Smooth muscle cell (in vitro differentiated cells): Measurements from ENCODE around the gene ELF1. TPM values are rescaled to one million over a fixed set of nuclear protein-coding genes. Genes with fewer than 3 reads are reported as not detected.
A peak's percentile ranks its signal among the peaks of the same experiment; 100 is the strongest.

ENCODE experiments used
- DNase-seq: peaks from one replicate; lab custom pipeline; 2025; ENCODE audit not compliant: unreplicated experiment; lab: John Stamatoyannopoulos, UW
- H2AFZ ChIP-seq: fragments of 200-600 bp; sonication (generic); 2 replicates; pipeline ENCODE4 v1.6.0; 2016; ENCODE audit warnings: antibody characterized with exemption, low read depth, mild to moderate bottlenecking
- H3F3A ChIP-seq: fragments of 200-600 bp; sonication (generic); 2 replicates; pipeline ENCODE4 v1.6.0; 2017; ENCODE audit warnings: antibody characterized with exemption, low read depth
- H3K27ac ChIP-seq: fragments of 200-600 bp; sonication (generic); 2 replicates; pipeline ENCODE4 v1.5.1; 2016; ENCODE audit warnings: low read depth, mild to moderate bottlenecking
- H3K27me3 ChIP-seq: fragments of 200-600 bp; sonication (generic); 2 replicates; pipeline ENCODE4 v1.6.1; 2016; ENCODE audit warnings: low read depth, mild to moderate bottlenecking
- H3K36me3 ChIP-seq: fragments of 200-600 bp; sonication (generic); 2 replicates; pipeline ENCODE4 v1.5.1; 2016; ENCODE audit warnings: low read depth
- H3K4me1 ChIP-seq: fragments of 200-600 bp; sonication (generic); 2 replicates; pipeline ENCODE4 v1.5.1; 2016; ENCODE audit warnings: low read depth
- H3K4me2 ChIP-seq: fragments of 200-600 bp; sonication (generic); 2 replicates; pipeline ENCODE4 v1.6.0; 2016; ENCODE audit warnings: mild to moderate bottlenecking
- H3K4me3 ChIP-seq: fragments of 200-600 bp; sonication (generic); 2 replicates; pipeline ENCODE4 v1.5.1; 2016; ENCODE audit warnings: mild to moderate bottlenecking
- H3K79me2 ChIP-seq: fragments of 200-600 bp; sonication (generic); 2 replicates; pipeline ENCODE4 v1.6.0; 2016; ENCODE audit warnings: low read depth, mild to moderate bottlenecking
- H3K9ac ChIP-seq: fragments of 200-600 bp; sonication (generic); 2 replicates; pipeline ENCODE4 v1.6.0; 2016; ENCODE audit warnings: low read depth
- H3K9me3 ChIP-seq: fragments of 200-600 bp; sonication (generic); replicated peaks from 2 replicates; pipeline ENCODE4 v1.5.1; 2016; ENCODE audit warnings: low read depth
- H4K20me1 ChIP-seq: fragments of 200-600 bp; sonication (generic); 2 replicates; pipeline ENCODE4 v1.6.0; 2016; ENCODE audit warnings: low read depth
- WGBS: methylation state at CpG from one replicate; pipeline ENCODE4 v1.1.7; 2016; ENCODE audit warnings: low lambda C conversion rate; 5-methylcytosine and 5-hydroxymethylcytosine counted together
- polyA plus RNA-seq: library from polyadenylated mRNA; unstranded; fragments of >200 nt; fragmentation: Nextera tagmentation; extraction: Ambion mirVana; gene quantifications from 2 replicates; pipeline ENCODE4 v1.2.1, GENCODE V29; 2016
- total RNA-seq: library from RNA; depleted of rRNA; stranded (reverse); fragments of >200 nt; gene quantifications from 2 replicates; pipeline ENCODE4 v1.2.3, GENCODE V29; 2014
- TF ChIP-seq, protein P1 (sequence below): fragments of 200-600 bp; sonication (generic); IDR thresholded peaks from 2 replicates; pipeline ENCODE4 v1.5.1; 2017; ENCODE audit warnings: borderline replicate concordance, mild to moderate bottlenecking, antibody characterized with exemption; ENCODE audit not compliant: insufficient read depth, poor library complexity, severe bottlenecking

ELF1 gene
- total and polyA plus RNA-seq, 2 experiments from 2014 or later = 21.2 to 53.1 TPM

DNA sequence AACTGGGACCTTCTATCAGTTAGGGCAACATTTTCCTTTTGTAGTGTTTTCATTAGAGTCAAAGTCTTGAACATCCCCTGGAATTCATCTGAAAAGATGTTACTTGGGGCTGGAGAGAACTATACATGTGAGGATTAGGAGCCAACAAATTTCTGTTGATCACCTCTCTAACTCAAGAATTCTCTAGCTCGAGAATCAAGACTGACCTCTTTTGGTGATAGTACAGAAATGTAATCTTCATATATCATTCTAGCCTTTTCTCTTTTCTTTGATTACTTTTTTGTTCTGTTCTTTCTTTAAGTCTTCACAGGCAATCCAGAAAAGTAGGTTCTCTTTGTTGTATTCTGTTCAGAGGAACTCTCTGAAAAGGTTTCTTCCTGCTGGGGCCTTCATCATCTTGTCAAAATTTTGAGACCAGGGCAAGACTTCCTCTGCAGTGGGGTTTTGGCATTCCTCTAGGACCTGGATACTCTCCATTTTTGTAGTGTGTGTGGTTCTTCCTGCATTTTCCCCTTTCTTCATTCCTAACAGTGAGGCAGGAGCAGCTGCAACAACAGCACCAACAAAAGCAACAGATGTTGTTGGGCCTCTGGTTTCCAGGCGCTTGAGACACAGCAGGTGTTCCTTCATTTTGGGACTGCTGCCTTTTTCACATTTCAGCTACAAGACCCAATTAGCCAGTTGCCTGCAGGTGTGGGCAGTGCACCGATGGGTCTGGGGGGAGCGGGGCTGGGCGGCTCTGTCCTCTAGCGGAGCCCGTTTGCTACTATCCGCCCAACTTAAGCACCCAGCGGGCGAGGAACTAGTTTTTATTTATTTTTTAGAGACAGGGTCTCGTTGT is 26.2 kb downstream of the ELF1 start:
- TF ChIP-seq, protein P1, sequence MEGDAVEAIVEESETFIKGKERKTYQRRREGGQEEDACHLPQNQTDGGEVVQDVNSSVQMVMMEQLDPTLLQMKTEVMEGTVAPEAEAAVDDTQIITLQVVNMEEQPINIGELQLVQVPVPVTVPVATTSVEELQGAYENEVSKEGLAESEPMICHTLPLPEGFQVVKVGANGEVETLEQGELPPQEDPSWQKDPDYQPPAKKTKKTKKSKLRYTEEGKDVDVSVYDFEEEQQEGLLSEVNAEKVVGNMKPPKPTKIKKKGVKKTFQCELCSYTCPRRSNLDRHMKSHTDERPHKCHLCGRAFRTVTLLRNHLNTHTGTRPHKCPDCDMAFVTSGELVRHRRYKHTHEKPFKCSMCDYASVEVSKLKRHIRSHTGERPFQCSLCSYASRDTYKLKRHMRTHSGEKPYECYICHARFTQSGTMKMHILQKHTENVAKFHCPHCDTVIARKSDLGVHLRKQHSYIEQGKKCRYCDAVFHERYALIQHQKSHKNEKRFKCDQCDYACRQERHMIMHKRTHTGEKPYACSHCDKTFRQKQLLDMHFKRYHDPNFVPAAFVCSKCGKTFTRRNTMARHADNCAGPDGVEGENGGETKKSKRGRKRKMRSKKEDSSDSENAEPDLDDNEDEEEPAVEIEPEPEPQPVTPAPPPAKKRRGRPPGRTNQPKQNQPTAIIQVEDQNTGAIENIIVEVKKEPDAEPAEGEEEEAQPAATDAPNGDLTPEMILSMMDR = no peak
- Histone ChIP-seq H3K4me2 (no peak overlapping the region), H3K79me2 (peaks cover 82% of the 10 kb centered on the region), H3K27me3 (no peaks in the 10 kb centered on the region), H3K9me3 (no peaks in the 10 kb centered on the region), H3K4me1 (peaks cover 11% of the 10 kb centered on the region), H3K36me3 (no peaks in the 10 kb centered on the region), H3K9ac (peak overlapping the region; percentile 52), H4K20me1 (peaks cover 63% of the 10 kb centered on the region), H2AFZ (no peak overlapping the region), H3K27ac (peak overlapping the region; percentile 78), H3F3A (peaks cover 11% of the 10 kb centered on the region), H3K4me3 (no peak overlapping the region)
- 76% methylated on average over 11 of the region's 11 CpGs for WGBS
- no peak for DNase-seq

DNA sequence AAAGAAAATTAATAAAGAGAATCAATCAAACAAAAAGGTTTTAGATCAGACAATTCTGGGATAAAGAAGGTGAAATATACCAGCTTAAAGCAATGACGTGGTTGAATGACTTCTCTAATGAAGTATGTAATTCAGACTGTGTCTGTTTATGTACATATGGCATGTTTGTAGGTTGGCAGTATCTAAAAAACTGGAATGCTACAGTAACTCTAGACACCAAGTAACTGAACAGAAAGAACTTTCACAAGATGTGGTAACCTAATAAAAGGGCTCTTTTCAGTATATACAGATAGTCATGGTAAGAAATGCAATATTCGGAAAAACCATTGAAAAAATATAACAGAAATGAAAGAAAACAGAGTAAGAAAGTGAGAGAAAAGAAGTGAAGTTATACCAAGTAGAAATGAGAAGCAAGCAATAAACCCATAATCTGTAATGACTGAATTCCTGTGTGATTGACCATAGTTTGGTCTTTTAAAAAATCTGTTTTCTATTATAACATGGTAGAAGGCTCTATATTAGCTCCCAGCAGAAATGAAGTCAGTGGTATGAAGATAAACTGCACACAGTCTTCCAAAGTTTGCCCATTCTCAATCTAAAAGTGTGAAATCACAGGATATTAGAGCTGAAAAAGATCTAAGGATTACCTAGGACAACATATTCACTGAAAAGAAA is 31.4 kb downstream of the ELF1 start:
- no peak for DNase-seq
- Histone ChIP-seq H4K20me1 (peaks cover 51% of the 10 kb centered on the region), H3K27ac (peak overlapping the region; percentile 25), H3F3A (peaks cover 17% of the 10 kb centered on the region), H3K4me2 (no peak overlapping the region), H2AFZ (no peak overlapping the region), H3K79me2 (peaks cover 93% of the 10 kb centered on the region), H3K9ac (no peak overlapping the region), H3K4me1 (peaks cover 6% of the 10 kb centered on the region), H3K36me3 (no peaks in the 10 kb centered on the region), H3K4me3 (no peak overlapping the region), H3K9me3 (no peaks in the 10 kb centered on the region), H3K27me3 (no peaks in the 10 kb centered on the region)
- WGBS = 75% methylated on average over 2 of the region's 2 CpGs
- TF ChIP-seq, protein P1 = no peak

DNA sequence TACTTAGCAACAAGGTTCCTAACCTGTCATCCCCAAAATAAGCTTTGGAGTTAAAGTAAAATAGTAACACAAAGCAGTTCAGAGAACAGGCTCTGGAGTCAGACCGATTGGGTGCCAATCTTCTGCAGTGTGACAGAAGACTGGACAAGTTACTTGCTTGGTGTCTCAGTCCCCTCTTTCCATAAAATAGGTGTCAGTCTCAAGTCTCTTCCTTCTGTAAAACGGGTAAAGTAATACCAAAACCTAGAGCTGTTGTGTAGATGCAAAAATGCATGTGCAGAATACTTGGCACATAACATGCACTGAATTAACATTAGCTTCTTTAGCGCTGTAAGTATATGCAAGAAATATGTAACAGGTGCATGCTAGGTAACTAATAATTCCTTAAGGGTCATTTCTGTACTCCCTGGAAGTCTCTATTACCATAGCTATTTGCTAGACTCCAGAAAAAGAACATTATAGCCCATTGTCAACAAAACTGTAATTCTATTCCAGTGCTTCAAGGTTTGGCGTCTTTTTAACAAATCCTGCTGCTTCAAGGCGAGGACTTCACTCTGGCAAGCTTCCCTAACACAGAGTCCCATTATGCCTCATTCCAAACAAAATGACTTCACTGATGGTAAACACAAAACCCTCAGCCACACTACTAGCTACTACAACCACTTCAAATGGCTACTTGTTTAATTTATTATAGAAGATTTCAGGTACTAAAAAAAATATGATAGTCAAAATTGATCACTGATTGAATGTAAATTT is 32.8 kb downstream of the ELF1 start:
- no peaks in the 10 kb centered on the region for H3K27me3 ChIP-seq
- H3K4me2 ChIP-seq = no peak overlapping the region
- peaks cover 93% of the 10 kb centered on the region for H3K79me2 ChIP-seq
- no peak for DNase-seq
- no peak overlapping the region for H3K4me3 ChIP-seq
- H3F3A ChIP-seq = peaks cover 10% of the 10 kb centered on the region
- no peak overlapping the region for H2AFZ ChIP-seq
- H3K27ac ChIP-seq = no peak overlapping the region
- no peaks in the 10 kb centered on the region for H3K9me3 ChIP-seq
- WGBS = 74% methylated on average over 5 of the region's 5 CpGs
- TF ChIP-seq, protein P1 = no peak
- peaks cover 5% of the 10 kb centered on the region for H3K4me1 ChIP-seq
- no peak overlapping the region for H3K9ac ChIP-seq
- no peaks in the 10 kb centered on the region for H3K36me3 ChIP-seq
- H4K20me1 ChIP-seq = peaks cover 39% of the 10 kb centered on the region
